Measurements from ENCODE around the gene TGFBR1. TPM values are rescaled to one million over a fixed set of nuclear protein-coding genes. Genes with fewer than 3 reads are reported as not detected.
A peak's percentile ranks its signal among the peaks of the same experiment; 100 is the strongest.

TGFBR1 gene
- polyA plus RNA-seq, 1 donor, result 22.9 TPM

GRCh38 chr9:99135456-99135855 is 30.5 kb downstream of the TGFBR1 start:
- no peak for DNase-seq (ENCODE audit: low read depth)

- DNase-seq (ENCODE audit: low read depth), result no peak
Measured at GRCh38 chr9:99137225-99137624, 32.3 kb downstream of the TGFBR1 start.

GRCh38 chr9:99137891-99138290 is 33.0 kb downstream of the TGFBR1 start:
- no peak for DNase-seq (ENCODE audit: low read depth)

- no peak for DNase-seq (ENCODE audit: low read depth)
Measured at GRCh38 chr9:99138424-99139284, 33.7 kb downstream of the TGFBR1 start.

GRCh38 chr9:99139868-99140267 is 35.0 kb downstream of the TGFBR1 start:
- no peak for DNase-seq (ENCODE audit: low read depth)

- peak; percentile 28 for DNase-seq (ENCODE audit: low read depth)
Measured at GRCh38 chr9:99140685-99141314, 35.9 kb downstream of the TGFBR1 start.

- no peak for DNase-seq (ENCODE audit: low read depth)
Measured at GRCh38 chr9:99141849-99142248, 36.9 kb downstream of the TGFBR1 start.

- DNase-seq (ENCODE audit: low read depth), result no peak
Measured at GRCh38 chr9:99142275-99142674, 37.4 kb downstream of the TGFBR1 start.

GRCh38 chr9:99143655-99144054 is 38.7 kb downstream of the TGFBR1 start:
- no peak for DNase-seq (ENCODE audit: low read depth)

GRCh38 chr9:99144966-99145365 is 40.1 kb downstream of the TGFBR1 start:
- no peak for DNase-seq (ENCODE audit: low read depth)

GRCh38 chr9:99146574-99146973 is 41.7 kb downstream of the TGFBR1 start:
- no peak for DNase-seq (ENCODE audit: low read depth)

GRCh38 chr9:99147177-99147576 is 42.3 kb downstream of the TGFBR1 start:
- DNase-seq (ENCODE audit: low read depth), result no peak

GRCh38 chr9:99150451-99151171 is 45.7 kb downstream of the TGFBR1 start:
- no peak for DNase-seq (ENCODE audit: low read depth)

GRCh38 chr9:99154356-99154755 is 49.4 kb downstream of the TGFBR1 start:
- no peak for DNase-seq (ENCODE audit: low read depth)

GRCh38 chr9:99155736-99156135 is 50.8 kb downstream of the TGFBR1 start:
- no peak for DNase-seq (ENCODE audit: low read depth)

GRCh38 chr9:99158629-99159028 is 53.7 kb downstream of the TGFBR1 start:
- DNase-seq (ENCODE audit: low read depth), result no peak

GRCh38 chr9:99160173-99160572 is 55.3 kb downstream of the TGFBR1 start:
- DNase-seq (ENCODE audit: low read depth), result no peak

- DNase-seq (ENCODE audit: low read depth), result peak; percentile 41
Measured at GRCh38 chr9:99162759-99163364, 57.9 kb downstream of the TGFBR1 start.

GRCh38 chr9:99166149-99166548 is 61.2 kb downstream of the TGFBR1 start:
- DNase-seq (ENCODE audit: low read depth), result no peak

GRCh38 chr9:99167119-99167518 is 62.2 kb downstream of the TGFBR1 start:
- no peak for DNase-seq (ENCODE audit: low read depth)

GRCh38 chr9:99167694-99168093 is 62.8 kb downstream of the TGFBR1 start:
- no peak for DNase-seq (ENCODE audit: low read depth)

GRCh38 chr9:99169086-99169485 is 64.2 kb downstream of the TGFBR1 start:
- DNase-seq (ENCODE audit: low read depth), result no peak

Measured in forelimb muscle (tissue), 1 donor.